Measurements from ENCODE around the gene KCNJ14.

GRCh38 chr19:48476176-48476575, 20.8 kb downstream of the KCNJ14 start:
- TF ChIP-seq CTCF (IDR thresholded peaks at IDR 0.05) (no peak), POLR2A (IDR thresholded peaks at IDR 0.05) (no peak)

All from heart left ventricle (tissue), 13 donors.